Upper lobe of left lung (tissue), 4 donors: ENCODE measurements around the gene DGKZ.

Experiments used
- EP300 ChIP-seq, 4 donors: sonication (generic); formaldehyde crosslinking; IDR thresholded peaks; one replicate each; pipeline ENCODE4 v1.5.1; 2017; ENCODE audit warnings: antibody characterized with exemption in 4 of 4, control low read depth in 2 of 4
- POLR2A ChIP-seq, 4 donors: fragments of 450-650 bp; IDR thresholded peaks; one replicate each; pipeline ENCODE4 v1.5.1; 2016 to 2017; ENCODE audit warnings: antibody characterized with exemption in 4 of 4, mild to moderate bottlenecking in 2 of 4
- POLR2AphosphoS5 ChIP-seq, 2 donors: sonication (generic); formaldehyde crosslinking; IDR thresholded peaks; one replicate each; pipeline ENCODE4 v1.5.1; 2017; ENCODE audit warnings: antibody characterized with exemption in 2 of 2
- TF ChIP-seq, protein P1 (sequence below), 6 experiments: fragments of 450-650 bp in 4 of 6; fragments of 200-600 bp in 2 of 6; sonication (generic) in 2 of 6; IDR thresholded peaks; one replicate each; pipeline ENCODE4 v1.5.1; 2016 to 2019; ENCODE audit warnings: antibody characterized with exemption in 6 of 6

GRCh38 chr11:46397526-46397925 lies 50.3 kb downstream of the DGKZ start:
- TF ChIP-seq, protein P1, sequence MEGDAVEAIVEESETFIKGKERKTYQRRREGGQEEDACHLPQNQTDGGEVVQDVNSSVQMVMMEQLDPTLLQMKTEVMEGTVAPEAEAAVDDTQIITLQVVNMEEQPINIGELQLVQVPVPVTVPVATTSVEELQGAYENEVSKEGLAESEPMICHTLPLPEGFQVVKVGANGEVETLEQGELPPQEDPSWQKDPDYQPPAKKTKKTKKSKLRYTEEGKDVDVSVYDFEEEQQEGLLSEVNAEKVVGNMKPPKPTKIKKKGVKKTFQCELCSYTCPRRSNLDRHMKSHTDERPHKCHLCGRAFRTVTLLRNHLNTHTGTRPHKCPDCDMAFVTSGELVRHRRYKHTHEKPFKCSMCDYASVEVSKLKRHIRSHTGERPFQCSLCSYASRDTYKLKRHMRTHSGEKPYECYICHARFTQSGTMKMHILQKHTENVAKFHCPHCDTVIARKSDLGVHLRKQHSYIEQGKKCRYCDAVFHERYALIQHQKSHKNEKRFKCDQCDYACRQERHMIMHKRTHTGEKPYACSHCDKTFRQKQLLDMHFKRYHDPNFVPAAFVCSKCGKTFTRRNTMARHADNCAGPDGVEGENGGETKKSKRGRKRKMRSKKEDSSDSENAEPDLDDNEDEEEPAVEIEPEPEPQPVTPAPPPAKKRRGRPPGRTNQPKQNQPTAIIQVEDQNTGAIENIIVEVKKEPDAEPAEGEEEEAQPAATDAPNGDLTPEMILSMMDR (IDR thresholded peaks at IDR 0.05) = no peak
- TF ChIP-seq POLR2A (IDR thresholded peaks at IDR 0.05) = no peak
- TF ChIP-seq EP300 (IDR thresholded peaks at IDR 0.05) = no peak
- no peak for TF ChIP-seq POLR2AphosphoS5 (IDR thresholded peaks at IDR 0.05)
